Hepatocyte (in vitro differentiated cells): ENCODE results near the gene RAD51D.

Experiments
- EZH2 ChIP-seq: fragments of 200-600 bp; sonication (generic); IDR thresholded peaks from 2 replicates; pipeline ENCODE4 v1.6.1; 2016; ENCODE audit warnings: antibody characterized with exemption, mild to moderate bottlenecking, borderline replicate concordance
- EZH2phosphoT487 ChIP-seq: fragments of 200-600 bp; sonication (generic); IDR thresholded peaks from one replicate; pipeline ENCODE4 v1.6.1; 2018; ENCODE audit warnings: antibody characterized with exemption, mild to moderate bottlenecking, low read depth, moderate library complexity; ENCODE audit not compliant: unreplicated experiment, severe bottlenecking

- TF ChIP-seq EZH2phosphoT487 (no peak), EZH2 (no peak)
These were observed 66.5 kb downstream of the RAD51D start for GRCh38 chr17:35053204-35053603.
